NCI-H1436 (cell line): ENCODE measurements around the gene CDK14.
"Not testable (repeated sequence)": the region's sequence is repeated elsewhere in the genome, so short reads cannot be mapped to it uniquely, and the experiment has no call there.

Experiments used
- DNase-seq: peaks from one replicate; lab custom pipeline; 2025; lab: John Stamatoyannopoulos, UW

The CDK14 gene

DNA sequence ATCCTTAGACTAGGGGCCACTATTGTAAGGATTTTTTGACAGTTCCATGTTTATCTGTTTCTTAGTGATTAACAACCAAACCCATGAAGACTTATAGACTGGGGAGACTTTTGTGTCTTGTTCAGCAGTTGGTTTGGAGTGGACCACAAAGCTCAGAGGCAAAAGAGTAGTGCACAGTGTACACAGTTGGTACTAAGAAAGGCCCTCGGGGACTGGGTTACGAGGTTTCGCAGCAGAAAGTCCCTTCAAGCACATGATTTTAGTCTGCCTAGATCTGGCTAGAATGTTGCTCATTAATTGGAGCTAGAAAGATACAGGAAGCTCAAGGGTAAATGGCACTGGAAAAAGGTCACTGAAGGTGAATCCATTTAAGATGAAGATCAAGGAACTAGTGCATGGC, 35.4 kb downstream of the CDK14 start:
- DNase-seq = no peak

- DNase-seq = not testable (repeated sequence)
Measured at GRCh38 chr7:90639683-90640082, 43.6 kb downstream of the CDK14 start.

DNA sequence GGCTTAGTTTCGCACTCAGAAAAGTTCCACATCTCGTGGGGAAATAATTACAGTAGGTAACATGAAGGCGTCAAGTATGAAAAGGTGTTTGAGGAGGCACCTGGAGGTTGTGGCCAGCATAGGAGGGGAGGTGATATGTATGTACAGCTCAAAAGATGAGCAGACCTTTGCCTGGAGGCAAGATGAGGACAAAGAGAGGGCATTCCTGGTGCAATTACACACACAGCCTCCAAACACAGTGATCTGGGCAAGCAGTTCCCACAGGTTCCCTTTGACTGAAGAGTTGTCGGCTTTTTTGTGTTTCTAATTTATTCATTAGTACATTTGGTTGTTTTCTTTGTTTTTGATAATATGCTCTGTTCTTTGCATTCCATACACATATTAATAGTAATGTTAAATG, 46.9 kb downstream of the CDK14 start:
- no peak for DNase-seq

DNA sequence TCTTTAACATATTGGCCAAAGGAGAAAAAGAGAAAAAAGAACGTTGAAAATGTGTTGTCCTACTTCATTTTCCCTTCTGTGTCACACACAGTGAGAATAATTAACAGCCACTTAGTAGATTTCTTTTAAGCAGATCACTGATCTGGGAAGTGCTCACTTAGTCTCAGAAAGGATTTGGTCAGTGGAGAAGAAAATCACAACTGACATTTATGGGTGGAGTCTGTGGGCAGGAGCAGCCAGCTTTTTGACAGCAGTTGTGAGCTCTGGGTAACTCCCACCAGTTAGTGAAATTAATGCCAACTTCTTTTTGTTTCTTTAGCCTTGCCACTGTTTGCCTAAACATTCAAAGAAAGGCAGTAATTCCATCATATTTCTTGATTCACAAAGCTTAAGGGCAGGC, 49.7 kb downstream of the CDK14 start:
- no peak for DNase-seq

DNA sequence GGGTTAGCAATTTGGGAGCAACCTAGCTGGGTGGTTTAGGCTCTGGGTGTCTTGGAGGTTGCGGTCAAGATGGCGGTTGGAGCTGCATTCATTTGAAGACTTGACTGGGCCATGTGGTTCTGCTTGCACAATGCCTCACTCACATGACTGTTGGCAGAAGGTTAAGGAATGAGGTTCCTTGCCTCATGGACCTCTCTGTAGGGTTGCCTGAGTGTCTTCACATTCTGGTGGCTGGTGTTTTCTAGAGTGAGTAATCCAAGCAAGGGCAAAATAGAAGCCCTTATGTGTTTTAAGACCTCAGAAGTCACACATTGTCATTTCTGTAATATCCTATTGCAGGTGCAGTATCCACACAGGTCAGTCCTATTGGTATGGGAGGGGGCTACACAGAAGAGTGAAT, 52.0 kb downstream of the CDK14 start:
- DNase-seq = no peak

- DNase-seq = no peak
Measured at GRCh38 chr7:90648834-90649233, 52.7 kb downstream of the CDK14 start.

DNA sequence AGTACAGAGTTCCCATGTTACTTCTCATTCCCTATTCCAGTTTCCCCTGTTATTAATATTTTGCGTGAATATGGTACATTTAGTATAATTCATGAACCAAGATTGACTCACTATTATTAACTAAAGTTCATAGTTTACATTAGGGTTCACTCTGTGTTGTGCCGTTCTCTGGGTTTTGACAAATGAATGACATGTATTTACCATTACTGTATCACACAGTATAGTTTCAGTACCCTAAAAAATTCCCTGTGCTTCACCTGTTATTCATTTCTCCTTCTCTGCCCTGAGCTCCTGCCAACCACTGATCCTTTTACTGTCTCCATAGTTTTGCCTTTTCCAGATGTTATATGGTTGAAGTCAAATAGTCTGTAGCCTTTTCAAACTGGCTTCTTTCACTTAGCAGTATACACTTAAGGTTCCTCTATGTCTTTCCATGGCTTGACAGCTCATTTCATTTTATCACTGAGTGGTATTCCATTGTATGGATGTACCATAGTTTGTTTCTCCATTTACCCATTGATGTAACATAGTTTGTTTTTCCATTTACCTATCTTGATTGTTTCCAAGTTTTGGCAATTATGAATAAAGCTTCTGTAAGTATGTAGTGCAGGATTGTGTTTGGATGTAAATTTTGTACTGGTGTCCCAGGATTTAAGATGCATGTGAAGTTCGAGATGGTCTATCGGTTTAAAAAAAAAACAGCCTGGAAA, 58.8 kb downstream of the CDK14 start:
- DNase-seq = no peak

- no peak for DNase-seq
Measured at GRCh38 chr7:90655566-90655965, 59.4 kb downstream of the CDK14 start.

GRCh38 chr7:90657481-90657880, 61.4 kb downstream of the CDK14 start:
- DNase-seq = no peak

DNA sequence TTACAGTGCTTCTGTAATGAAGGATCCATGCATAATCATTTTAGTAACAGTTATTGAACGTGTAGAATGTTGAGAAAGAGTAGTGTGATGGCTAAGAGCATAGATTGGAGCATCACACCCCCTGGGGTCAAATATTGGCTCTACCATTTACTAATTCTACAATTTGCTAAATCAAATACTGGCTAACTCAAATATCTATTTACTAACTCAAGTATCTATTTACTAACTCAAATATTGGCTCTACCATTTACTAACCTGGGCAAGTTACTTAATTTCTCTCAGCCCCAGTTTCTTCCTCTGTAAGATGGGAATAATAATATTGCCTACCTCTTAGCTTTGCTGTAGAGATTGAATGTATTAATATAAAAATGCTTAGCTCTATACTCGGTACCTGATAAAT, 64.0 kb downstream of the CDK14 start:
- DNase-seq = no peak

GRCh38 chr7:90660819-90661218, 64.7 kb downstream of the CDK14 start:
- no peak for DNase-seq

DNA sequence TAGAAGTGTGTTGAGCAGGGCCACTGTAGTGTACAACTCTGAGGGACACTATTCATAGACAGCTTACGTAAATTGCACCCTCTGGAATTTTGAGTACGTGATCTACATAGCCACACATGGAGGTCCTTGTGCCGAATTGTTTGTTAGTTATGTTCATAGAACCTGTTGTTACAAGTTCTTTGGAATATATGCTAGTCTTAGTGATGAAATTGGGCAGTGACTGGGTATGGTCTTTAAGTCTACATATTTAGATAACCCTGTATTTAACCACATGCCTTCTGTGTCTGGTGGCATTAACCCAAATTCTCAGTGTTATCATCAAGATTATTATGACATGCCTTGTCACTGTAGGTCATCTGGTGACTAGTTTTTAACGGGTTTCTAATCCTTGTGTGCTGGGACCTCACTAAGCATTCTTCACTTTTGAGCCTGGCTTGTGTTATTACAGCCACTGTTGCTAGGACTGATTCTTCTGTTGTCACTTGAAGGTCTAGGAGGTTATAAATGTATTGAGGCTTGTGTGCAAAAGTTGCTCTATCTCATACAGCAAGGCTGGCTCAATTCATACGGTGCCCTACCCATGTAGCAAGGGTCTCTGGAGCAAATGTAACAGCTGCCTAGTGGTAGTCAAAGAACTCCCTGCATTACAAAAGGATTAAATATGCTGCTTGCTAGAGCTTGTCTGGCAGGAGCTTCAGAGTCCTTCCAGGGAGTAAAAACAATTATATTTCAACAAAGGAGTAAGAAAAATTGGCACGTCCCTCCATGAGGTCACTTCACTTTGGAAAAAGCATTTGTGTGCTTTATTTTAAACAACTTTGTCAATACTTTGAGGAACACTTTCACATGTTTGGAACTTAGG, 65.4 kb downstream of the CDK14 start:
- no peak for DNase-seq

GRCh38 chr7:90663176-90663575, 67.1 kb downstream of the CDK14 start:
- no peak for DNase-seq

DNA sequence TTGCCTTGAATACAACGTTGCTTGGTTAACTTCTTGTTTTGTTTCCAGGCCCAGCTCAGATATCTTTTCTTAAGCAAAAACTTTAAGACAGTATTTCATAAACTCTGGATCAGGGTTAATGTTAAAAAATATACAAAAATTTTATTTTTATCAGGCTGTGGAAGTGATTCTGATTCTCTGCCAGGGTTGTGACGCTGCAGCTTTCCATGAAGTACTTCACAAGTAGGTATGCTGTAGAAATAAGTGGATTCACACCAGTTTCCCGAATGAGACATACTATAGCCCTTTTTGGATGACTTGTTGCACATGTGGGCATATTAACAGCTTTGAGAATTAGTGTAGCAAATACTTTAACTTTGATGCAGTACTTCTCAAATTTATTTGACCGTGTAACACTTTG, 70.1 kb downstream of the CDK14 start:
- no peak for DNase-seq

DNA sequence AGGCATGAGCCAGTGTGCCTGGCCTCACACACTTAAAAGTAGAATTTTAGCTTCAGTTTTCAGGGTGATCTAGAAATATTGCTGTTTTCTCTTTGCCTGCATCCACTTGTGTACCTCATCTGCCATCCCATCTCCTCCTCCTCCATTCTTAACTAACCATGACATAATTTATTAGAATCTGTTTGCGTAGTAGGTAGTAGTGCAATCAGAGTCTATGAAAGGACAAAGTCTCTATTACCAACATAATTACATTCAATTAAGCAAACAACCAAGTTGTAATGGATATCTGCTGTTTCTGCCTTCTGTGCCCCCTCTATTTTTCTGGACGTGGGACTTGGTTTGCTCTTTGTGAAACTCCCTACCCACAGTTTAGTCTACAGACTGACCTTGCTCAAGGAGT, 72.9 kb downstream of the CDK14 start:
- DNase-seq = no peak

DNA sequence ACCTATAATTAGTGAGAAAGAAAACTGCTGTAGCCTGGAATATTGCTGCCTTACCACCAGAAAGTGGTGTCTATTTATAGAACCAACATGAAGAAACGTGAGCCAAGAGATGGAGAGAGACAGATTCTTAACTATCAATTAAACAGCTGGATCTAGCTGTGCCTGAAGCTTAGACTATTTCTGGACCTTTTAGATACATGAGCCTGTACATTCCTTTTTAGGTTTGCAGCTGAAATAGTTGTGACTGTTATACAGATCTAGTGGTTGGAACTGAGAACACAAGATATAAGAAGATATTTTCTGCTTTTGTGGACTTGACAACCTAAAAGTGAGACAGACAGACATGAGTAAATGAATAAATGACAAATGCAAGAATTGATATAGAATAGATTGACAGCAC, 73.4 kb downstream of the CDK14 start:
- no peak for DNase-seq

DNA sequence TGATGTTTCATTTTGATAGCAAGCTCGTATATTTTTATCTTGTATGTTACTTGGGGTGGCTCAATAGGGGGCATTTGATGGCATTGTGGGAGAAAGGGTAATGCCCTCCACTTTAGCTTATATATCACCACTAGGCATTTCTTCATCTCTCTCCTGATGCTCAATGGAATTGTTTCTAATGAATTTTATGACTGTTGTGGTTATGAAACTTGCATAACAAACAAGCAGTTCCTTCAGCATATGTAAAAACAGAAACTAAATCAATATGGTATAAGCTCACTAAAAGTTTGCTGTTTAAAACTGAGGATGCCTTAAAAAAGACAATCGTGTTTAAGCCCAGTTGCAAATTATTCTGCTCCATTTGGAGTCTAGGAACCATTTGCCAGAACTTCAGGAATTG, 75.5 kb downstream of the CDK14 start:
- DNase-seq = no peak

DNA sequence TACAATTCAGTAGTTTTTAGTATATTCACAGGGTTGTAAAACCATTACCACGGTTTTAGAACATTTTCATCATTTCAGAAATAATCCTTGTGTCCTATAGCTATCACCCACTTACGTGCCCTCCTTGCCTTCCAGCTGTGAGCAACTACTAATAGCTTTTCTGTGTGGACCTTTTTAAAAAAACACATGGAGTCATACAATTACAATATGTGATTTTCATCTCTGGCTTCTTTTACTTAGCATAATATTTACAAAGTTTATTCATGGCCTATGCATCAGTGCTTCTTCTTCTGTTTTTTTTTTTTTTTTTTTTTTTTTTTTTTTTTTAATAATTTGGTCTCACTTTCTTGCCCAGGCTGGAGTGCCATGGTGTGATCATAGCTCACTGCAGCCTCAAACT, 76.1 kb downstream of the CDK14 start:
- DNase-seq = no peak

DNA sequence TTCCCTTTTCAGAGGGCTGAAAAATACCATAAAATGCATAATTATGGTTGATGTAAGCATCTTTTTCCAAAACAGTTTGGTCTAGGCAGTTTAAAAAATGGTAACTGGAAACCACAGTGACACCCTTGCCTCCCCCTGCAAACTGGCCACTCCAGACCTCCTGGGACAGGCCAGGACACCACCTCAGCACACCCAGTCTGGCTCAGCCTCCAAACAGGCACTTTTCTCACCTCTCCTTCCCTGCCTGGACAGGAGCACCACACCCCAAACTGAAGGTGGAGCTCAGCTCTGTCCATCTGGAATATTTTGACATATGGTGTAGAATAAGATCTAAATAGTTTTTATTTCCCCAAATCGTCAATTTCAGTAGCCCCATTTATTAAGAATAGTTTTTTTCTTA, 78.5 kb downstream of the CDK14 start:
- no peak for DNase-seq

DNA sequence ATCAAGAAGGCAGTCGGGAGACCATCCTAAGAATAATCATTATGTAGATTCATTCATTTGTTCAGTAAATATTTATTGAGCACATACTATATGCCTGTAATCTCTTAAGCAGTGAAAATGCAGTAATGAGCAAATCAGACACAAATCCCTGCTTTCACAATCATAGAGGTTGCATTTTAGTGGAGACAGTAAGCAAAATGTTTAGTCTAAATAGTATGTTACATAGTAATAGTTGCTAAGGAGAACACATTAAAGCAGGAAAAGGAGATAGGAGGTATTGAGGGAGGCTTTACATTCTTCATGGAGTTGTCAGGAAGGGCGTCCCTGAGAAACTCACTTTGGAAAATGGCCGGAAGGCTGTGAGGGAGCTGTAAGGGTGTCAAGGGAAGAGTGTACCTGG, 79.9 kb downstream of the CDK14 start:
- no peak for DNase-seq

DNA sequence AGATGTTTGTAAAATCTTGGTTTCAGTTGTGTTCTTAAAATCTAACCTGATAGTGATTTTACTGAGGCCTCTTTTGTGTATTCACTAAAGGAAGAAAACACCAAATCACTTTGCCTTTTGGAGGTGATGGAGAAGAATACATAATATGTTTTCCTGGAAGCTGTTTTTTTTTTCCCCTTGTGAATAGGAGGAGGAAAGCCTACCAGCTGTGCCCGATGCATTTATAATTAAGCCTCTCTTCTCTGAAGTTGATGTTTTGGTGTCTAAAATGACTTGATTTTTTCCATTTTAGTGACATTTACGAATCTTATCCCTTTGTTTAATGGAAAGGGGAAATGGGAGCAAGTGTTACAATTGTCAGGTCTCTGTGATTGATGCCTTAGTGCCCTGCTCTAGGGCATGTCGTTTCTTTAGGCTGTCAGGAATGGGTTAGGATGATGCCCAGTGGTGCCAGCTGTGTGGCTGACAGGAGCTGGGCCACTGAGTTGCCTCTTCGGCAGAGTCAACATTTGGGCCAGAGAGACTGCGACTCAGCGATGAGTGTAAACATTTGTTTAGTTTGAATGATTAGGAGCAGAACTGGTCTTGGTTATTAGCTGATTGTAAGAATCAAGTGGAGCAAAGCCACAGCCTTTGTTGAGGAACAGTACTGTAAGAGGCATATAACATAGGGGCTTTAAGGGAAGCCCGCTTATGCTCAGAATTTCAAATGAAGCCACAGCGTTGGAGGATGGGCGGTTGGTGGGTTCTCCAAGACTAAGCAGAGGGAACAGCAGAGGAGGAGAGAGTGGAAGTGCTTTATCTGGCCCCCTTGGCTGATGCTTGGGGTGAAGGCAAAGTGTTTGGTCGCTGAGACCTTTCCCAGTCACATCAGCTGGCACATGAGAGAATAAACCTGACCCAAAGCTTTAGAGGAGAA, 81.6 kb downstream of the CDK14 start:
- DNase-seq = no peak

- no peak for DNase-seq
Measured at GRCh38 chr7:90678986-90679385, 82.9 kb downstream of the CDK14 start.

DNA sequence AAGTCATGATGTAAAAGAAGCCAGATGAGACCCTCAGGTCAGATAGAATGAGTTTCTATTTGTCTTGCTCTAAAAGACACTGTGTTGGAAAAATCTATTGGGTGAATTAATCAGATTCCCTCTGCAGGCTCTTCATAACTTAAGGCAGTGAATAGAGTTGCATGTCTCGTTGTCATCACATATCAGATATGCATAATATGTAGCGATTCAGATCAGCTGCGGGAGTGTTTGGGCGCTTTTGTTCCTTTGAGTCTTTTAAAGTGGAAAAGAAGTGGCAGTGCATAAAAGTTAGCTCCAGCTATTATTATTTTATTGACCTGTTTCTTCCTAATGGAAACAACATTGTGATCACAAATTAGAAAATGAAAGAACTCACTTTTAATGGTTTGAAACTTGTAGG, 84.4 kb downstream of the CDK14 start:
- no peak for DNase-seq
